DND-41 (cell line): ENCODE data around the gene KCNIP2.

ENCODE experiments used
- CTCF ChIP-seq: IDR thresholded peaks from 2 replicates; pipeline ENCODE4 v1.5.1; 2012; ENCODE audit warnings: borderline replicate concordance, low read length, moderate library complexity, mild to moderate bottlenecking; ENCODE audit not compliant: poor library complexity, severe bottlenecking; ENCODE audit errors: extremely low read depth
- EZH2 ChIP-seq: IDR thresholded peaks from 3 replicates; pipeline ENCODE4 v1.6.1; 2012; ENCODE audit warnings: borderline replicate concordance, low read depth, mild to moderate bottlenecking, moderate library complexity, low read length, inconsistent platforms; ENCODE audit not compliant: severe bottlenecking

DNA sequence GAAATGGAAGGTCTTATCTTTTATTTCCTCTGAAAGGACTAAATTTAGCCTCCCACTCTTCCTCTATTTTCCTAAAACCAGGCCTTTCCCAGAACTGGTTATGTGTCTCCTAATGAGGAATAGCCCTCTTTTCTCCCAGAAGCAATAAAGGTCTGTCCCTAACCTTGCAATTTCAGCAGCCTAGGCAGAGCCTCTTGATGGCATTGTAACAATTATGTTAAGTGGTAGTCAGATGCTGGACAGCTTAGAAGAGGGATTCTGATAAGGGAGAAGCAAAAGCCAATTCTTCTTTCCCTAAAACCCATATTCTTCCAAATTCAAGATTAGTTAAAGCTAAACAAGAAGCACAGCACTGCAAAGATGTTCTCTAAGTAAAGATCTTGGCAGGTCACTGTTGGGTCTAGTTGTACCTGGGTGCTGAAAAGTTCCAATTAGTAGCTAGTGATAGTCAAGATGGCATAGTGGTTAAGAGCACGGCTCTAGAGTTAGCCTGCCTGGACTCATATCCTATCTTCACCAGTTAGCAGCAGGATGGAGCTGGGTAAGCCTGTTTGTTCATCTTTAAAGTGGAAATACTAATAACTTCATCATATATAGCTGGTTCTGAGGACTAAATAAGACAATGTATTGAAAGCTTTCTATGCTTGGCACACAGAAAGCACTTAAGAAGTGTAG is 14.3 kb upstream of the KCNIP2 start:
- TF ChIP-seq CTCF (no peak), EZH2 (no peak)
